HEK293 (cell line): ENCODE results near the gene ARX.

ENCODE experiments used
- BCL11B ChIP-seq: fragments of 450-650 bp; formaldehyde crosslinking; IDR thresholded peaks from 2 replicates; pipeline ENCODE4 v1.5.1; 2016; ENCODE audit warnings: low read depth, missing biosample characterization, missing genetic modification characterization
- CTCF ChIP-seq: fragments of 450-650 bp; formaldehyde crosslinking; IDR thresholded peaks from 2 replicates; pipeline ENCODE4 v1.5.1; 2016; ENCODE audit warnings: missing biosample characterization, missing genetic modification characterization
- REPIN1 ChIP-seq: fragments of 450-650 bp; formaldehyde crosslinking; IDR thresholded peaks from 2 replicates; pipeline ENCODE4 v1.5.1; 2017; ENCODE audit warnings: missing biosample characterization, missing genetic modification characterization, low read depth
- TCF7L2 ChIP-seq: IDR thresholded peaks from 2 replicates; pipeline ENCODE4 v1.6.1; 2011; ENCODE audit warnings: low read depth, mild to moderate bottlenecking, inconsistent platforms, low read length, moderate library complexity, borderline replicate concordance
- ZBTB11 ChIP-seq: fragments of 450-650 bp; formaldehyde crosslinking; conservative IDR thresholded peaks from 2 replicates; pipeline ENCODE4 v1.5.1; 2016; ENCODE audit warnings: low read depth, missing biosample characterization, missing genetic modification characterization
- ZBTB21 ChIP-seq: fragments of 450-650 bp; formaldehyde crosslinking; IDR thresholded peaks from 2 replicates; pipeline ENCODE4 v1.5.1; 2017; ENCODE audit warnings: missing biosample characterization, missing genetic modification characterization
- ZBTB49 ChIP-seq: fragments of 450-650 bp; formaldehyde crosslinking; IDR thresholded peaks from 2 replicates; pipeline ENCODE4 v1.5.1; 2016; ENCODE audit warnings: missing biosample characterization, missing genetic modification characterization, low read depth
- ZNF121 ChIP-seq: fragments of 450-650 bp; formaldehyde crosslinking; IDR thresholded peaks from 2 replicates; pipeline ENCODE4 v1.5.1; 2016; ENCODE audit warnings: missing biosample characterization, missing genetic modification characterization
- ZNF132 ChIP-seq: fragments of 450-650 bp; formaldehyde crosslinking; IDR thresholded peaks from 2 replicates; pipeline ENCODE4 v1.5.1; 2017; ENCODE audit warnings: missing biosample characterization, missing genetic modification characterization, borderline replicate concordance
- ZNF280D ChIP-seq: fragments of 450-650 bp; formaldehyde crosslinking; IDR thresholded peaks from 2 replicates; pipeline ENCODE4 v1.5.1; 2016; ENCODE audit warnings: missing biosample characterization, missing genetic modification characterization
- ZNF311 ChIP-seq: fragments of 450-650 bp; formaldehyde crosslinking; IDR thresholded peaks from 2 replicates; pipeline ENCODE4 v1.5.1; 2017; ENCODE audit warnings: missing biosample characterization, missing genetic modification characterization, borderline replicate concordance
- TF ChIP-seq, protein P1 (sequence below): fragments of 450-650 bp; formaldehyde crosslinking; IDR thresholded peaks from 2 replicates; pipeline ENCODE4 v1.5.1; 2016; ENCODE audit warnings: missing biosample characterization, missing genetic modification characterization
- TF ChIP-seq, protein P2 (sequence below): fragments of 450-650 bp; formaldehyde crosslinking; IDR thresholded peaks from 2 replicates; pipeline ENCODE4 v1.5.1; 2016; ENCODE audit warnings: missing biosample characterization, missing genetic modification characterization
- TF ChIP-seq, protein P3 (sequence below): fragments of 450-650 bp; formaldehyde crosslinking; IDR thresholded peaks from 2 replicates; pipeline ENCODE4 v1.5.1; 2016; ENCODE audit warnings: missing biosample characterization, missing genetic modification characterization

DNA sequence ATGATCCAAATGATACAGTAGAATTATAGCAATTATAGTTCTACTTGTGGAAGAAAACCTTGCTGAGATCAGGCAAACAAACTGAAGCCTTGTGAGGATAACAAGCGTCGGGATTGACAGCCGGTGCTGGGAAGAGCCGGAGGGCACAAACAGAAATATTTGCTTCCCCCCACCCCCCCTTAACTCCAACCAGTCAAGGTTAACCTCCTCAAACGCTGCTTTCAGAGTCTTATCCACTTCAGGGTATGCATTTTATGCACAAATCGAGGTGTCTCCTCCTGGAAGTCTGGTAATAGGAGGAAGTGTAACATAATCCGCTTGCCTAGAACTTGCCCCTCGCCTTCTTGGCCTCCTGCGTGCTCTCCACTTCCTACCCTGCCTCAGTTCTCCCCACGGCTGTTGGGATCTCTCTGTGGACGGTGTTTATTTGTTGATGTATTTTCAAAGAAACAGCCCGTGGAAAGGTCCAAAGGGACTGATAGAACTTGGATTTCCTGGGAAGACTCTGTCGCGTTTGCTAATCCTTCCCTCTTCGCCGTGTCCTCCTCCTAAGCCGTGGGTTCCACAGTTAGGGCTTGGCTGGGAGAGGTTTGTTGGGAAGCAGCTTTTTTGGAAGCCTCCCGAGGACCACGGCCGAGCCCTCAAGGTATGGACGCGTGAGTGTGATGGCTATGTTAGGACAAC lies 4.1 kb upstream of the ARX start:
- TF ChIP-seq, protein P1, sequence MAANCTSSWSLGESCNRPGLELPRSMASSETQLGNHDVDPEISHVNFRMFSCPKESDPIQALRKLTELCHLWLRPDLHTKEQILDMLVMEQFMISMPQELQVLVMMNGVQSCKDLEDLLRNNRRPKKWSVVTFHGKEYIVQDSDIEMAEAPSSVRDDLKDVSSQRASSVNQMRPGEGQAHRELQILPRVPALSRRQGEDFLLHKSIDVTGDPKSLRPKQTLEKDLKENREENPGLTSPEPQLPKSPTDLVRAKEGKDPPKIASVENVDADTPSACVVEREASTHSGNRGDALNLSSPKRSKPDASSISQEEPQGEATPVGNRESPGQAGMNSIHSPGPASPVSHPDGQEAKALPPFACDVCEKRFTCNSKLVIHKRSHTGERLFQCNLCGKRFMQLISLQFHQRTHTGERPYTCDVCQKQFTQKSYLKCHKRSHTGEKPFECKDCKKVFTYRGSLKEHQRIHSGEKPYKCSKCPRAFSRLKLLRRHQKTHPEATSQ, result no peak
- TF ChIP-seq CTCF (no peak), ZBTB11 (0 out of 2 replicates have a peak, but pooled peaks have one; percentile 9), ZNF132 (no peak), BCL11B (no peak), ZNF121 (tag by site-specific recombination) (no peak), TCF7L2 (no peak), ZBTB49 (tag by site-specific recombination) (no peak), ZBTB21 (tag by site-specific recombination) (no peak), ZNF311 (tag by site-specific recombination) (no peak), REPIN1 (tag by site-specific recombination) (no peak), ZNF280D (no peak)
- TF ChIP-seq, protein P2, sequence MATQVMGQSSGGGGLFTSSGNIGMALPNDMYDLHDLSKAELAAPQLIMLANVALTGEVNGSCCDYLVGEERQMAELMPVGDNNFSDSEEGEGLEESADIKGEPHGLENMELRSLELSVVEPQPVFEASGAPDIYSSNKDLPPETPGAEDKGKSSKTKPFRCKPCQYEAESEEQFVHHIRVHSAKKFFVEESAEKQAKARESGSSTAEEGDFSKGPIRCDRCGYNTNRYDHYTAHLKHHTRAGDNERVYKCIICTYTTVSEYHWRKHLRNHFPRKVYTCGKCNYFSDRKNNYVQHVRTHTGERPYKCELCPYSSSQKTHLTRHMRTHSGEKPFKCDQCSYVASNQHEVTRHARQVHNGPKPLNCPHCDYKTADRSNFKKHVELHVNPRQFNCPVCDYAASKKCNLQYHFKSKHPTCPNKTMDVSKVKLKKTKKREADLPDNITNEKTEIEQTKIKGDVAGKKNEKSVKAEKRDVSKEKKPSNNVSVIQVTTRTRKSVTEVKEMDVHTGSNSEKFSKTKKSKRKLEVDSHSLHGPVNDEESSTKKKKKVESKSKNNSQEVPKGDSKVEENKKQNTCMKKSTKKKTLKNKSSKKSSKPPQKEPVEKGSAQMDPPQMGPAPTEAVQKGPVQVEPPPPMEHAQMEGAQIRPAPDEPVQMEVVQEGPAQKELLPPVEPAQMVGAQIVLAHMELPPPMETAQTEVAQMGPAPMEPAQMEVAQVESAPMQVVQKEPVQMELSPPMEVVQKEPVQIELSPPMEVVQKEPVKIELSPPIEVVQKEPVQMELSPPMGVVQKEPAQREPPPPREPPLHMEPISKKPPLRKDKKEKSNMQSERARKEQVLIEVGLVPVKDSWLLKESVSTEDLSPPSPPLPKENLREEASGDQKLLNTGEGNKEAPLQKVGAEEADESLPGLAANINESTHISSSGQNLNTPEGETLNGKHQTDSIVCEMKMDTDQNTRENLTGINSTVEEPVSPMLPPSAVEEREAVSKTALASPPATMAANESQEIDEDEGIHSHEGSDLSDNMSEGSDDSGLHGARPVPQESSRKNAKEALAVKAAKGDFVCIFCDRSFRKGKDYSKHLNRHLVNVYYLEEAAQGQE (tag by site-specific recombination), result no peak
- TF ChIP-seq, protein P3, sequence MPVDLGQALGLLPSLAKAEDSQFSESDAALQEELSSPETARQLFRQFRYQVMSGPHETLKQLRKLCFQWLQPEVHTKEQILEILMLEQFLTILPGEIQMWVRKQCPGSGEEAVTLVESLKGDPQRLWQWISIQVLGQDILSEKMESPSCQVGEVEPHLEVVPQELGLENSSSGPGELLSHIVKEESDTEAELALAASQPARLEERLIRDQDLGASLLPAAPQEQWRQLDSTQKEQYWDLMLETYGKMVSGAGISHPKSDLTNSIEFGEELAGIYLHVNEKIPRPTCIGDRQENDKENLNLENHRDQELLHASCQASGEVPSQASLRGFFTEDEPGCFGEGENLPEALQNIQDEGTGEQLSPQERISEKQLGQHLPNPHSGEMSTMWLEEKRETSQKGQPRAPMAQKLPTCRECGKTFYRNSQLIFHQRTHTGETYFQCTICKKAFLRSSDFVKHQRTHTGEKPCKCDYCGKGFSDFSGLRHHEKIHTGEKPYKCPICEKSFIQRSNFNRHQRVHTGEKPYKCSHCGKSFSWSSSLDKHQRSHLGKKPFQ (tag by site-specific recombination), result no peak
